HepG2 (cell line): ENCODE results near the gene TRAPPC10. TPM values are rescaled to one million over a fixed set of nuclear protein-coding genes. Genes with fewer than 3 reads are reported as not detected.

Experiments used
- BCL6 ChIP-seq: IDR thresholded peaks from 2 replicates; pipeline ENCODE4 v1.6.1; 2016; ENCODE audit warnings: missing genetic modification reagents, missing compliant biosample characterization
- KDM6A ChIP-seq: IDR thresholded peaks from 2 replicates; pipeline ENCODE4 v1.6.1; 2016; ENCODE audit warnings: low read depth
- KLF16 ChIP-seq, 2 experiments: sonication (generic) in 1 of 2; formaldehyde crosslinking in 1 of 2; IDR thresholded peaks; 2 replicates each; pipeline versions ENCODE4 v1.6.1 to v1.8.0; 2016 to 2023; ENCODE audit warnings: missing genetic modification reagents in 2 of 2, missing compliant biosample characterization in 1 of 2
- MIER3 ChIP-seq: IDR thresholded peaks from 2 replicates; pipeline ENCODE4 v1.6.1; 2016; ENCODE audit warnings: missing compliant biosample characterization, borderline replicate concordance
- RXRA ChIP-seq: sonication (generic); formaldehyde crosslinking; IDR thresholded peaks from 2 replicates; pipeline ENCODE4 v1.5.1; 2020; ENCODE audit warnings: missing genetic modification reagents
- TOE1 ChIP-seq: sonication (generic); formaldehyde crosslinking; IDR thresholded peaks from 2 replicates; pipeline ENCODE4 v1.4.0; 2020; ENCODE audit warnings: mild to moderate bottlenecking, missing genetic modification reagents
- ZNF205 ChIP-seq: IDR thresholded peaks from 2 replicates; pipeline ENCODE4 v1.6.1; 2018; ENCODE audit warnings: missing biosample characterization, missing genetic modification reagents
- ZNF274 ChIP-seq: sonication (generic); formaldehyde crosslinking; IDR thresholded peaks from 2 replicates; pipeline ENCODE4 v1.5.1; 2020; ENCODE audit warnings: mild to moderate bottlenecking, missing genetic modification reagents
- ZNF546 ChIP-seq: sonication (generic); formaldehyde crosslinking; conservative IDR thresholded peaks from 2 replicates; pipeline ENCODE4 v1.8.1; 2023; ENCODE audit warnings: mild to moderate bottlenecking, missing genetic modification reagents
- ZNF614 ChIP-seq: IDR thresholded peaks from 2 replicates; pipeline ENCODE4 v1.6.1; 2018; ENCODE audit warnings: missing biosample characterization, missing genetic modification reagents, inconsistent platforms, borderline replicate concordance
- ZNF619 ChIP-seq: sonication (generic); formaldehyde crosslinking; IDR thresholded peaks from 2 replicates; pipeline ENCODE4 v1.4.0; 2020; ENCODE audit warnings: mild to moderate bottlenecking, missing genetic modification reagents
- ZSCAN25 ChIP-seq: sonication (generic); formaldehyde crosslinking; IDR thresholded peaks from 2 replicates; pipeline ENCODE4 v1.8.0; 2022; ENCODE audit warnings: mild to moderate bottlenecking, missing genetic modification reagents
- polyA plus RNA-seq, 8 experiments: library from polyadenylated mRNA; depleted of rRNA in 3 of 8; stranded (reverse) in 7 of 8; unstranded in 1 of 8; fragments of >200 nt; fragmentation: Illumina TruSeq in 4 of 8; extraction: Trizol in 4 of 8; gene quantifications; 2 replicates each; pipeline versions ENCODE4 v1.2.1 to v1.2.3, GENCODE V29; 2011 to 2016; ENCODE audit warnings: low read depth in 4 of 8, missing spikeins in 1 of 8, mixed read lengths in 1 of 8; ENCODE audit not compliant: insufficient read depth in 1 of 8
- total RNA-seq, 5 experiments: library from RNA; depleted of rRNA; stranded (reverse); fragments of >200 nt; fragmentation: Illumina TruSeq; extraction: Trizol; gene quantifications; 2 replicates each; pipeline ENCODE4 v1.2.3, GENCODE V29; 2016; ENCODE audit warnings: low read depth in 1 of 5
- TF ChIP-seq, protein P1 (sequence below): sonication (generic); formaldehyde crosslinking; IDR thresholded peaks from 2 replicates; pipeline ENCODE4 v1.4.0; 2020; ENCODE audit warnings: missing genetic modification reagents, borderline replicate concordance
- TF ChIP-seq, protein P2 (sequence below): sonication (generic); formaldehyde crosslinking; IDR thresholded peaks from 2 replicates; pipeline ENCODE4 v1.4.0; 2020; ENCODE audit warnings: missing genetic modification reagents, borderline replicate concordance
- TF ChIP-seq, protein P3 (sequence below): sonication (generic); formaldehyde crosslinking; IDR thresholded peaks from 2 replicates; pipeline ENCODE4 v1.9.0; 2021; ENCODE audit warnings: mild to moderate bottlenecking, missing genetic modification reagents
- TF ChIP-seq, protein P4 (sequence below): sonication (generic); formaldehyde crosslinking; conservative IDR thresholded peaks from 2 replicates; pipeline ENCODE4 v1.8.0; 2022; ENCODE audit warnings: missing genetic modification reagents

The TRAPPC10 gene
- total and polyA plus RNA-seq, 2 of the 13 experiments (the other 11 are each of a cell fraction or from before 2014, with no cell fraction given): 10.6 to 16.5 TPM

DNA sequence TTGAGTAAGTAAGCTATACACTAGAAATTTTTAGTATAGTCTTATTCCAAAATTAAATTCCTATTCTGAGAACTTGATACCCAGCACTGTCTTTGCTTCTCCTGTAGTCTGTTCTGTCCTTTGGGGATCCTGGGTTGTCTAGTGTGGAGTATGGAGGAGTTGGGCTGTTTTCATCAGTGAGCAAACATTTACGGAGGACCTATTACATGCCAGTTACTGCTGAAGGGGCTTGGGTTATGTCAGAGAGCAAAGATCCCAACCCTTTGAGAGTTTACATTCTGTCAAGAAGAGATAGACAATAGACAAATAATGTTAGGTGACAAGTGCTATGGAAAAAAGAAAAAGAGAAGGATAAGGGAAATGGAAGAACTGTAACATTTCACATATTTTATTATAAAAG lies 9.0 kb downstream of the TRAPPC10 start (continued):
- TF ChIP-seq TOE1 (no peak), KDM6A (CRISPR knock-in tag) (no peak), ZNF619 (CRISPR knock-in tag) (no peak), ZNF614 (CRISPR knock-in tag) (peak; percentile 87), BCL6 (peak; percentile 28; the same call in 1 of the 2 replicates), RXRA (no peak), ZNF546 (CRISPR knock-in tag) (no peak), ZSCAN25 (CRISPR knock-in tag) (no peak), ZNF274 (CRISPR knock-in tag) (no peak), KLF16 (CRISPR knock-in tag; IDR thresholded peaks at IDR 0.05) (0 out of 4 replicates have a peak, but pooled peaks of 1 of the 2 experiments have one; percentile 25), ZNF205 (CRISPR knock-in tag) (0 out of 2 replicates have a peak, but pooled peaks have one; percentile 19), MIER3 (no peak)
- TF ChIP-seq, protein P1, sequence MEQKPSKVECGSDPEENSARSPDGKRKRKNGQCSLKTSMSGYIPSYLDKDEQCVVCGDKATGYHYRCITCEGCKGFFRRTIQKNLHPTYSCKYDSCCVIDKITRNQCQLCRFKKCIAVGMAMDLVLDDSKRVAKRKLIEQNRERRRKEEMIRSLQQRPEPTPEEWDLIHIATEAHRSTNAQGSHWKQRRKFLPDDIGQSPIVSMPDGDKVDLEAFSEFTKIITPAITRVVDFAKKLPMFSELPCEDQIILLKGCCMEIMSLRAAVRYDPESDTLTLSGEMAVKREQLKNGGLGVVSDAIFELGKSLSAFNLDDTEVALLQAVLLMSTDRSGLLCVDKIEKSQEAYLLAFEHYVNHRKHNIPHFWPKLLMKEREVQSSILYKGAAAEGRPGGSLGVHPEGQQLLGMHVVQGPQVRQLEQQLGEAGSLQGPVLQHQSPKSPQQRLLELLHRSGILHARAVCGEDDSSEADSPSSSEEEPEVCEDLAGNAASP (CRISPR knock-in tag): 0 out of 2 replicates have a peak, but pooled peaks have one; percentile 15
- TF ChIP-seq, protein P2, sequence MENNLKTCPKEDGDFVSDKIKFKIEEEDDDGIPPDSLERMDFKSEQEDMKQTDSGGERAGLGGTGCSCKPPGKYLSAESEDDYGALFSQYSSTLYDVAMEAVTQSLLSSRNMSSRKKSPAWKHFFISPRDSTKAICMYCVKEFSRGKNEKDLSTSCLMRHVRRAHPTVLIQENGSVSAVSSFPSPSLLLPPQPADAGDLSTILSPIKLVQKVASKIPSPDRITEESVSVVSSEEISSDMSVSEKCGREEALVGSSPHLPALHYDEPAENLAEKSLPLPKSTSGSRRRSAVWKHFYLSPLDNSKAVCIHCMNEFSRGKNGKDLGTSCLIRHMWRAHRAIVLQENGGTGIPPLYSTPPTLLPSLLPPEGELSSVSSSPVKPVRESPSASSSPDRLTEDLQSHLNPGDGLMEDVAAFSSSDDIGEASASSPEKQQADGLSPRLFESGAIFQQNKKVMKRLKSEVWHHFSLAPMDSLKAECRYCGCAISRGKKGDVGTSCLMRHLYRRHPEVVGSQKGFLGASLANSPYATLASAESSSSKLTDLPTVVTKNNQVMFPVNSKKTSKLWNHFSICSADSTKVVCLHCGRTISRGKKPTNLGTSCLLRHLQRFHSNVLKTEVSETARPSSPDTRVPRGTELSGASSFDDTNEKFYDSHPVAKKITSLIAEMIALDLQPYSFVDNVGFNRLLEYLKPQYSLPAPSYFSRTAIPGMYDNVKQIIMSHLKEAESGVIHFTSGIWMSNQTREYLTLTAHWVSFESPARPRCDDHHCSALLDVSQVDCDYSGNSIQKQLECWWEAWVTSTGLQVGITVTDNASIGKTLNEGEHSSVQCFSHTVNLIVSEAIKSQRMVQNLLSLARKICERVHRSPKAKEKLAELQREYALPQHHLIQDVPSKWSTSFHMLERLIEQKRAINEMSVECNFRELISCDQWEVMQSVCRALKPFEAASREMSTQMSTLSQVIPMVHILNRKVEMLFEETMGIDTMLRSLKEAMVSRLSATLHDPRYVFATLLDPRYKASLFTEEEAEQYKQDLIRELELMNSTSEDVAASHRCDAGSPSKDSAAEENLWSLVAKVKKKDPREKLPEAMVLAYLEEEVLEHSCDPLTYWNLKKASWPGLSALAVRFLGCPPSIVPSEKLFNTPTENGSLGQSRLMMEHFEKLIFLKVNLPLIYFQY (CRISPR knock-in tag): no peak
- TF ChIP-seq, protein P3, sequence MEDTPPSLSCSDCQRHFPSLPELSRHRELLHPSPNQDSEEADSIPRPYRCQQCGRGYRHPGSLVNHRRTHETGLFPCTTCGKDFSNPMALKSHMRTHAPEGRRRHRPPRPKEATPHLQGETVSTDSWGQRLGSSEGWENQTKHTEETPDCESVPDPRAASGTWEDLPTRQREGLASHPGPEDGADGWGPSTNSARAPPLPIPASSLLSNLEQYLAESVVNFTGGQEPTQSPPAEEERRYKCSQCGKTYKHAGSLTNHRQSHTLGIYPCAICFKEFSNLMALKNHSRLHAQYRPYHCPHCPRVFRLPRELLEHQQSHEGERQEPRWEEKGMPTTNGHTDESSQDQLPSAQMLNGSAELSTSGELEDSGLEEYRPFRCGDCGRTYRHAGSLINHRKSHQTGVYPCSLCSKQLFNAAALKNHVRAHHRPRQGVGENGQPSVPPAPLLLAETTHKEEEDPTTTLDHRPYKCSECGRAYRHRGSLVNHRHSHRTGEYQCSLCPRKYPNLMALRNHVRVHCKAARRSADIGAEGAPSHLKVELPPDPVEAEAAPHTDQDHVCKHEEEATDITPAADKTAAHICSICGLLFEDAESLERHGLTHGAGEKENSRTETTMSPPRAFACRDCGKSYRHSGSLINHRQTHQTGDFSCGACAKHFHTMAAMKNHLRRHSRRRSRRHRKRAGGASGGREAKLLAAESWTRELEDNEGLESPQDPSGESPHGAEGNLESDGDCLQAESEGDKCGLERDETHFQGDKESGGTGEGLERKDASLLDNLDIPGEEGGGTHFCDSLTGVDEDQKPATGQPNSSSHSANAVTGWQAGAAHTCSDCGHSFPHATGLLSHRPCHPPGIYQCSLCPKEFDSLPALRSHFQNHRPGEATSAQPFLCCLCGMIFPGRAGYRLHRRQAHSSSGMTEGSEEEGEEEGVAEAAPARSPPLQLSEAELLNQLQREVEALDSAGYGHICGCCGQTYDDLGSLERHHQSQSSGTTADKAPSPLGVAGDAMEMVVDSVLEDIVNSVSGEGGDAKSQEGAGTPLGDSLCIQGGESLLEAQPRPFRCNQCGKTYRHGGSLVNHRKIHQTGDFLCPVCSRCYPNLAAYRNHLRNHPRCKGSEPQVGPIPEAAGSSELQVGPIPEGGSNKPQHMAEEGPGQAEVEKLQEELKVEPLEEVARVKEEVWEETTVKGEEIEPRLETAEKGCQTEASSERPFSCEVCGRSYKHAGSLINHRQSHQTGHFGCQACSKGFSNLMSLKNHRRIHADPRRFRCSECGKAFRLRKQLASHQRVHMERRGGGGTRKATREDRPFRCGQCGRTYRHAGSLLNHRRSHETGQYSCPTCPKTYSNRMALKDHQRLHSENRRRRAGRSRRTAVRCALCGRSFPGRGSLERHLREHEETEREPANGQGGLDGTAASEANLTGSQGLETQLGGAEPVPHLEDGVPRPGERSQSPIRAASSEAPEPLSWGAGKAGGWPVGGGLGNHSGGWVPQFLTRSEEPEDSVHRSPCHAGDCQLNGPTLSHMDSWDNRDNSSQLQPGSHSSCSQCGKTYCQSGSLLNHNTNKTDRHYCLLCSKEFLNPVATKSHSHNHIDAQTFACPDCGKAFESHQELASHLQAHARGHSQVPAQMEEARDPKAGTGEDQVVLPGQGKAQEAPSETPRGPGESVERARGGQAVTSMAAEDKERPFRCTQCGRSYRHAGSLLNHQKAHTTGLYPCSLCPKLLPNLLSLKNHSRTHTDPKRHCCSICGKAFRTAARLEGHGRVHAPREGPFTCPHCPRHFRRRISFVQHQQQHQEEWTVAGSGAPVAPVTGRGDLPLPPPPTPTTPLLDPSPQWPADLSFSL (CRISPR knock-in tag): no peak
- TF ChIP-seq, protein P4, sequence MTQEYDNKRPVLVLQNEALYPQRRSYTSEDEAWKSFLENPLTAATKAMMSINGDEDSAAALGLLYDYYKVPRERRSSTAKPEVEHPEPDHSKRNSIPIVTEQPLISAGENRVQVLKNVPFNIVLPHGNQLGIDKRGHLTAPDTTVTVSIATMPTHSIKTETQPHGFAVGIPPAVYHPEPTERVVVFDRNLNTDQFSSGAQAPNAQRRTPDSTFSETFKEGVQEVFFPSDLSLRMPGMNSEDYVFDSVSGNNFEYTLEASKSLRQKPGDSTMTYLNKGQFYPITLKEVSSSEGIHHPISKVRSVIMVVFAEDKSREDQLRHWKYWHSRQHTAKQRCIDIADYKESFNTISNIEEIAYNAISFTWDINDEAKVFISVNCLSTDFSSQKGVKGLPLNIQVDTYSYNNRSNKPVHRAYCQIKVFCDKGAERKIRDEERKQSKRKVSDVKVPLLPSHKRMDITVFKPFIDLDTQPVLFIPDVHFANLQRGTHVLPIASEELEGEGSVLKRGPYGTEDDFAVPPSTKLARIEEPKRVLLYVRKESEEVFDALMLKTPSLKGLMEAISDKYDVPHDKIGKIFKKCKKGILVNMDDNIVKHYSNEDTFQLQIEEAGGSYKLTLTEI (CRISPR knock-in tag): no peak
